ENCODE data around the gene HMGXB3.
"Not testable (repeated sequence)": the region's sequence is repeated elsewhere in the genome, so short reads cannot be mapped to it uniquely, and the experiment has no call there.

Gene HMGXB3

DNA sequence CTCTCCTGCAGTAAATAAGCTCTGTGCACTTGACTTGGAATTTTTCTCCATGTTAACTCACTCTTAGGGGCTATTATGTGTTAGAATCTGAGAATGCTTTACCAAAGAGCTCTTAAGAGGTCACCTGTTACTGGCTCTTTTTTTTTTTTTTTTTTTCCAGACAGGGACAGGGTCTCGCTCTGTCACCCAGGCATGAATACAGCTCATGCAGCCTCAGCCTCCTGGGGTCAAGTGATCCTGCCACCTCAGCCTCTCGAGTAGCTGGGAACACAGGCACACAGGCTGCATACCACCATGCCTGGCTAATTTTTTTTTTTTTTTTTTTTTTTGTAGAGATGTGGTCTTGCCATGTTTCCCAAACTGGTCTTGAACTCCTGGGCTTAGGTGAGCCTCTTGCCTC lies 22.1 kb downstream of the HMGXB3 start:
- DNase-seq, result no peak

DNA sequence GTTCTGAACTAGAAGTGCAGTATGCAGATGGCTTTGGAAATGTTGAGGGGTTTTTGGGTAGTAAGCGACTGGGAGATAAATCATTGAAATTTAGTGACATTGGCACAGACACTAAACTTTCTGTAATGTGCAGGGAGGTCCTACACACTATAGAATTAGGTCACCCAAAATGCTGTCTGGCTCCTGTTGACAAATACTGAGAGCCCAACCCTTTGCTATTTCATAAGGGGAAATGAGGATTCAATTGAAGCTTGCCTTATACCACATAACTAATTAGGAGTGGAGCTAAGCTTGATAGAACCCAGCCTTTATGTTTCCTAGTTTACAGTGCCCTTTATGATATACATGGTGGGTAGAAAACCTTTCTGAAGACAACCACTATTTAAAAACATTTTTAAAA lies 22.6 kb downstream of the HMGXB3 start:
- DNase-seq, result no peak

DNA sequence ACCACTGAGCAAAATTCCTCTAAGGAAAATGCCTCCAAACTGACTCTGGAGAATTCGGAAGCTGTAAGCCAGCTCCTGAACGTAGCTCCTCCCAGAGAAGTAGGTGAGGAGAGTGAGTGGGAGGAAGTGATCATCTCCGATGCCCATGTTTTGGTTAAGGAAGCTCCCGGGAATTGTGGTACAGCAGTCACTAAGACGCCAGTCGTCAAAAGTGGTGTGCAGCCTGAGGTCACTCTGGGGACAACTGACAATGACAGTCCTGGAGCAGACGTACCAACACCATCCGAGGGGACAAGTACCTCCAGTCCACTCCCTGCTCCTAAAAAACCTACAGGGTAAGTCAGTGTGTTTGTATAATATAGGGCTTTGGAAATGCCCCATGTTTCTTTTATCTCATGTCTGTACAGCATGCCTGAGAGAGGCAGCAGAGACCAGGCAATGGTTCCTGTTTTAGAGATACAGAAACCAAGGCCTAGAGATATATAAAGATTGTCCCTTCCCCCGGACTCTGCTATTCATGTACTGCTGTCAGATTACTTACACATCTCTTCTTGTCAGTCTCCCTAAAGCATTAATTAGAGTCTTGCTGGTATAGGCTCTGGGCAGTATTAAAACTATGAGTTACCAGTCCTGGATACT lies 23.9 kb downstream of the HMGXB3 start:
- no peak for DNase-seq

DNA sequence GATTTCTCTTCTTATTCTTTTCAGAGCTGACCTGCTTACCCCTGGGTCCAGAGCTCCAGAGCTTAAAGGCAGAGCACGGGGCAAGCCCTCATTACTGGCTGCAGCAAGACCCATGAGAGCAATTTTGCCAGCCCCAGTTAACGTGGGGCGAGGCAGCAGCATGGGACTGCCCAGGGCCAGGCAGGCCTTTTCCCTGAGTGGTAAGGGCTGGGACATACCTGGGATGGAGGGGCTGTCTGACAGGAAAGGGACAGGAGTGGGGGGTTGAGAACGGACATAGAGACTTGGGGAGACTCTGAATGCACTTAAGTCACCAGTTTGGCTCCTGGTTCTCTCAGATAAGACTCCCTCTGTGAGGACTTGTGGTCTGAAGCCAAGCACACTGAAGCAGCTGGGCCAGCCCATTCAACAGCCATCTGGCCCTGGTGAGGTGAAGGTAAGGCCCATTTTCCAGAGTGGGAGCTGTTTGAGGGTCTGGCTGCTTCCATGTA lies 26.2 kb downstream of the HMGXB3 start:
- DNase-seq, result no peak

- not testable (repeated sequence) for DNase-seq
Measured at GRCh38 chr5:150028047-150028446, 27.5 kb downstream of the HMGXB3 start.

DNA sequence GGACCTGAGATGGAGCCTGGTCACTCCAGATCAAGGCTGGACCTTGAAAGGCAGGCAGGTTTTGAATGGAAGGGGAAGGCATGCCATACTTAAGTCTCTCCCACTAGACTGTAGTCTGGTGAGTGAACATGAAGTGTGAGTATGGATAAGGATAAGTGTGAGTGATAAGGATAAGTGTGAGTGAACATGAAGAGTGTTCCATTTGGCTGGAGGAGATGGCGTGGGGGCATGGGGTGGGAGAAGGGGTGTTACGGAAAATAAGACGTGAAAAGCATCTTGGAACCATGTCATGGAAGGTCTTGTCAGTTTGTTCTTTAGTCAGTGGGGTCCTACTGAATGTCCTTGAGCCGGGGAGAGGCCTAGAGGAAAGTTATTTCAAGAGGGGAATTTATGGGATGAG lies 32.8 kb downstream of the HMGXB3 start:
- DNase-seq, result no peak

GRCh38 chr5:150034662-150035061 lies 34.1 kb downstream of the HMGXB3 start:
- no peak for DNase-seq

DNA sequence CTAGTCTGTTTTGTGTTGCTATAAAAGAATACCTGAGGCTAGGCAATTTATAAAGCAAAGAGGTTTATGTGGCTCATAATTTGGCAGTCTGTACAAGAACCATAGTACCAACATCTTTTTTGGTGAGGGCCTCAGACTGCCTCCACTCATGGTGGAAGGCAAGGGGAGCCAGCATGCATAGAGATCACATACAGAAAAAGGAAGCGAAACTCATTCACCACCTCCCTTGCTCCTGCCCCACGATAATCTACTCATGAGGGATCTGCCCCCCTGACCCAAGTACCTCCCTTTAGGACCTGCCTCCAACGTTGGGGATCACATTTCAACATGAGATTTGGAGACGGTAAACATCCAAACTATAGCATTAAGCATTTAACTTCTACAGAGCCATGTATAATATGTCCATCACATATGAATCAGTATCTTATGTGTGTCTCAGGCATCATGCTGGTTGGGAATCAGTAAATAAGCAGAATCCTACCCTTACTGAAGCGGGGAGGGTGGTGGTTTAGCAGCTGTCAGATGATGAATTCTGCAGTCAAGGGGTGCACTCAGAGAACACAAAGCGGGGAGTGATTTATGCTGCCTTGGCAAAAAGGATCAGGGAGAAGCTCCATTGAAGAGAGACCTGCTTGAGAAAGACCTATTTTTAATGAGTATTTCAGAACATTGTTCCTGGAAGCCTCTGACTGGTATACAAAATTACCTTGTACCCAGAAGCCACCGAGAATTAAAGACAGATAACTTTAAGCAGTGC lies 34.8 kb downstream of the HMGXB3 start:
- DNase-seq, result no peak

GRCh38 chr5:150036513-150036912 lies 36.0 kb downstream of the HMGXB3 start:
- DNase-seq, result no peak

GRCh38 chr5:150038547-150038946 lies 38.0 kb downstream of the HMGXB3 start:
- no peak for DNase-seq

- DNase-seq, result no peak
Measured at GRCh38 chr5:150042459-150042858, 41.9 kb downstream of the HMGXB3 start.

DNA sequence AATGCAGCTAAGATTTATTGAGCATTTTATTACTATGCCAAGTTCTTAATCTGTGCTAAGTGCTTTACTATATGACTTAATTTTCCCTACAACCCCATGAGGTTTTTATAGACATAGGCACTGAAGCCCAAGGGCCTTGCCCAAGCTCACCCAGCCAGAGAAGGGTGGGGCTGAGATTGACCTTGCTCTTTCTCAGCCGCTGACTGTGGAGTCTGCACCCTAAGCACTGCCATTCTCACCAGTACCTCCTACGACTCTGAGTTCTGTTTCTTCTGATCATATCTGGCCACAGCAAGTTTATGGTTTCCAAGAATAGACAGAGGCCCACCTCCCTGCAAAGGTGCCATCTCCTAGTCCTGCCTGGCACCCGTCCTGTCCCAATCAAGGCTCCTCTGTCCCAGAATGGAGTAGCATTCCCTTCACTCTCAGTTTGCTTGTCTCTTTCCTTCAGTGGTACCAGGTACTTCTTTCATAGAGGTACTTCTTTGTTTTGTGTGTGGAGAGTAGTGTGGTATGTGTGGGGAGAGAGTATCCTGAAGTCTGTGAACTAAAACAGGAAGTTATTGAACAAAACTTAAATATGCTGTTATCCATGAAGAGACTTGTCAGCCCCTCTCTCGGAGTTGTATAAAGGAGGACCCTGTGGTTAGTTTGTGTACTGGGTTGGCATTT lies 43.3 kb downstream of the HMGXB3 start:
- DNase-seq, result no peak

DNA sequence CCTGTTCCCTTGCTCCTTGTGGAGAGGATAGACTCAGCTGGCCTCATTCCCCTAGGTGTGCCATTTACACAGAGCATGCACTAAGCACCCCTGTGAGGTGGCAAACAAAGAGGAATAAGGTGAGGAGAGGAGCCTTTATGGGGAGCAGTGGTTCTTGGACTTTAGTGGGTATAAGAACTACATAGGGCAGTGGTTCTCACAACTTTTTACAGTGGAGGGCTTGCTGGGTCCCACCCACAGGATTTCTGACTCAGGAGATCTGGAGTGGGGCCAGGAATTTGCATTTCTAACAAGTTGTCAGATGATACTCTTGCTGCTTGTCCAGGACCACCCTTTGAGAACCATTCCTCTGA lies 43.8 kb downstream of the HMGXB3 start:
- no peak for DNase-seq

DNA sequence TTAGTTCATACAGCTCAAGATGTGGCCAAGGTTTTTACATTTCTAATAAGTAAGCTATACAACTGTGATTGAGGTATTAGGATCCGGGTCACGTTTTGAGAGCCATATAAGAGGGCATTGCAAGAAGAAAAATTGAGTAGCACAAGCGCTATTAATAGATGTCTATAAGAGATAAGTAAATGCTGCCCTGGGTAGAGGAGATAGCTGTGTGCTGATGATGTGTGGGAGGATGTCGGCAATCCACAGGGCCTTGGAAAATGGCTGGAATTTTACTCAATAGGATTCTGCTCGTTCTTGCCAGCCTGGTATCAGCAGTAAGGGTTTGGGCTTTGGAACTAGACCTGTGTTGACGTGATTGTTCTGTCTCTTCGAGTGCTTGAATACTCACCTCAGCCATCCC lies 44.2 kb downstream of the HMGXB3 start:
- no peak for DNase-seq

DNA sequence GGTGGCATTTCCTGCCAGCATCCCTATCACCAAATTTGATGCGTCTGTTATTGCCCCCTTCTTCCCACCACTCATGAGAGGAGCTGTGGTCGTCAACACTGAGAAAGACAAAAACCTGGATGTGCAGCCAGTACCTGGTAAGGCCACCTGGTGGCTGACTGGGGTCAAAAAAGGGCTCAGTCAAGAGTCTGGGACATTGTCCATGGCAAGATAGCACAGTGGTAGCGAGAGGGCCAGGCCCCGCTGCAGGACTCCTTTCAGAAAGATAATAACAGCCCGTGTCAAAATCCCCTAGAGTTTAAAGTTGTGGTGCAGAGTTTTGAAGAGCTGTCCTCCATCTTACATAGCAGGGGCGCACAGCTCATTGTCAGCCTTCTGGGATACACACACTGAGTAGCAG lies 45.0 kb downstream of the HMGXB3 start:
- no peak for DNase-seq

GRCh38 chr5:150046031-150046430 lies 45.5 kb downstream of the HMGXB3 start:
- no peak for DNase-seq

DNA sequence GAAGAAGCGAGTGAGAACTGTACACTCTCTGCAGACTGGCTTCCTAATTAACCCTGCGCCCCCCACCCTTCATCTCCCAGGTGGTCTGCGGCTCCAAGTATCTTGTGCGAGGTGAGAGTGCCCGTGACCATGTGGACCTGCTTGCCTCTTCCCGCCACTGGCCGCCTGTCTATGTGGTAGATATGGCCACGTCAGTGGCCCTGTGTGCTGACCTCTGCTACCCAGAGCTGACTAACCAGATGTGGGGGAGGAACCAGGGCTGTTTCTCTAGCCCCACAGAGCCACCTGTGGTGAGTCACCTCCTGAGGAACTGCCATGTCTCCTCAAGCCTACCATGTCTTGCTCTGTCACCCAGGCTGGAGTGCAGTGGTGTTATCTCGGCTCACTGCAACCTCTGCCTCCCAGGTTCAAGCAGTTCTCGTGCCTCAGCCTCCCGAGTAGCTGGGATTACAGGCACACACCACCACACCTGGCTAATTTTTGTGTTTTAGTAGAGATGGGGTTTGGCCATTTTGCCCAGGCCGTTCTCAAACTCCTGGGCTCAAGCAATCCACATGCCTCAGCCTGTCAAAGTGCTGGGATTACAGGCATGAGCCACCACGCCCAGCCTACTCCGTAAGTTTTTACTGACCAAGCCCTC lies 49.8 kb downstream of the HMGXB3 start:
- DNase-seq, result not testable (repeated sequence)

DNA sequence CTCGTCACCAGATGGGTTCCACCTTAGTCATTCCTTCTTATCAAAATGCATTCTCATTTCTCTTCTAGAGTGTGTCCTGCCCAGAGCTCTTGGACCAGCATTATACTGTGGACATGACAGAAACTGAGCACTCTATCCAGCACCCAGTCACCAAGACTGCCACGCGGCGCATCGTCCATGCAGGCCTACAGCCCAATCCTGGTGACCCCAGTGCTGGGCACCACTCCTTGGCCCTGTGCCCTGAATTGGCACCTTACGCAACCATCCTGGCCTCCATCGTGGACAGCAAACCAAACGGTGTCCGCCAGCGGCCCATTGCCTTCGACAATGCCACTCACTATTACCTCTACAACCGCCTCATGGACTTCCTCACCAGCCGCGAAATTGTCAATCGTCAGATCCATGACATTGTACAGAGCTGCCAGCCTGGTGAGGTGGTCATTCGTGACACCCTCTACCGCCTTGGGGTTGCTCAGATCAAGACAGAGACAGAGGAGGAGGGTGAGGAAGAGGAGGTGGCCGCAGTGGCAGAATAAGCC lies 51.2 kb downstream of the HMGXB3 start:
- DNase-seq, result no peak

GRCh38 chr5:150052226-150052955 lies 51.9 kb downstream of the HMGXB3 start:
- DNase-seq, result no peak

- DNase-seq, result no peak
Measured at GRCh38 chr5:150052956-150053712, 52.6 kb downstream of the HMGXB3 start.

DNA sequence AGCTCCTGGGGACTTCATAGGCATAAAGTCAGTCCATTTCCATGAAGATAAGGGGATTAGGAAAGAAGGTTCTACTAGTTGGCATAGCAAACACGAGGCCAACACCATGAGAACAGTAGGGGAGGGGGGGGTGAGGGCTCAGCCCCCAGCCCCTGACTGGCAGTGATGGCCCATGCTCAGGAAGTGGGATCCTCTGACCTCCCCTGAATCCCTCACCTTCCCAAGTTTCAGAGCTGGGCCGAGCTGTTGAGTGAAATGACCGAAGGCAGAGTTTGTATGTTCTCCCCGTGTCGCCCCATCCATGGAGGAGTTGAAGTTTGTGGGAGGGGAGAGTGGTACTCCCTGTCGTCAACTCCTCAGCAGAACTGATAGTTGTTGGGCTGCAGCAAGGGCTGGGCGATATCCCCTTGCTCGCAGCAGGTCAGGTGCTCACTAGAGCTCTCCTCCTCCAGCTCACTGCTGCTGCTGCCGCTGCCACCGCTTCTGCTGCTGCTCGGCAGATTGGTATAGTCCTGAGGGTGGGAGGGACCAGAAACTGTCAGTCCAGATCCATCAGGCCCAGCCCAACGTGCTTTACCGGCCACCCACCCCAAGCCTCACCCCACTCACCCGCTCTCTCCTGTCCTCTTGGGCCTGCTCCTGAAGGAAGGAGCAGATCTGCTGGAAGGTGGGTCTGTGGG lies 53.3 kb downstream of the HMGXB3 start:
- DNase-seq, result no peak
